Posterior vena cava (tissue), 2 donors: ENCODE measurements around the gene TTLL9. TPM values are rescaled to one million over a fixed set of nuclear protein-coding genes. Genes with fewer than 3 reads are reported as not detected.
"Not testable (repeated sequence)": the region's sequence is repeated elsewhere in the genome, so short reads cannot be mapped to it uniquely, and the experiment has no call there.

Source experiments
- DNase-seq: peaks from one replicate; pipeline ENCODE4 v3.0.0-alpha.2; 2020; ENCODE audit warnings: low spot score
- intact Hi-C, 2 donors: fragments of 100-400 bp; cut with DNase I; formaldehyde crosslinking; loops; one replicate each; pipeline versions ENCODE4 v1.14.1 to v1.14.2; 2022 to 2023
- long read RNA-seq, 2 donors: library from polyadenylated mRNA; unstranded; transcript quantifications; one replicate each; pipeline ENCODE4 v2.0.0, GENCODE V29; 2020 to 2021
- total RNA-seq, 2 donors: library from RNA; stranded (reverse); fragmentation: NEBNext Ultra II Directional; extraction: Animal tissue kit (Norgen Biotek cat#: 25700); gene quantifications; one replicate each; pipeline ENCODE4 v1.2.1, GENCODE V29; 2021
- donor health status: DM: yes; HTN: yes; CAD: no.
- donor health status: DM: yes; HTN: yes; CAD: no.

The TTLL9 gene, protein sequence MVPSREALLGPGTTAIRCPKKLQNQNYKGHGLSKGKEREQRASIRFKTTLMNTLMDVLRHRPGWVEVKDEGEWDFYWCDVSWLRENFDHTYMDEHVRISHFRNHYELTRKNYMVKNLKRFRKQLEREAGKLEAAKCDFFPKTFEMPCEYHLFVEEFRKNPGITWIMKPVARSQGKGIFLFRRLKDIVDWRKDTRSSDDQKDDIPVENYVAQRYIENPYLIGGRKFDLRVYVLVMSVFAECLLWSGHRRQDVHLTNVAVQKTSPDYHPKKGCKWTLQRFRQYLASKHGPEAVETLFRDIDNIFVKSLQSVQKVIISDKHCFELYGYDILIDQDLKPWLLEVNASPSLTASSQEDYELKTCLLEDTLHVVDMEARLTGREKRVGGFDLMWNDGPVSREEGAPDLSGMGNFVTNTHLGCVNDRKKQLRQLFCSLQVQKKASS
- total RNA-seq: under 1 TPM; 0.14 to 0.19 TPM
- long read RNA-seq, donor 1: 0 reads
- long read RNA-seq, donor 2: 0 reads

- no peak for DNase-seq
Measured at GRCh38 chr20:31869942-31870725, at the start of gene TTLL9, which contains the start of gene DUSP15. Gene TTLL9, plus strand, starts transcription at chr20:31870634. Its CDS starts 493 bp downstream, at chr20:31871127. Gene DUSP15, minus strand, starts transcription at chr20:31870527. Its CDS starts 190 bp downstream, at chr20:31870337.

DNA sequence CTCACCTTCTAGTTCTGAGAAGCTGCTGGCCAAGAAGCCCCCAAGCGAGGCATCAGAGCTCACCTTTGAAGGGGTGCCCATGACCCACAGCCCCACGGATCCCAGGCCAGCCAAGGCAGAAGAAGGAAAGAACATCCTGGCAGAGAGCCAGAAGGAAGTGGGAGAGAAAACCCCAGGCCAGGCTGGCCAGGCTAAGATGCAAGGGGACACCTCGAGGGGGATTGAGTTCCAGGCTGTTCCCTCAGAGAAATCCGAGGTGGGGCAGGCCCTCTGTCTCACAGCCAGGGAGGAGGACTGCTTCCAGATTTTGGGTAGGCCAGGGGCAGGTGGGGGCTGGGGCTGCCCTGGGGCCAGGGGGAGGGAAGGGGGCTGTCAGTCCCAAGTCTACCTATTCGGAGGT is 49.0 kb upstream of the TTLL9 start:
- no peak for DNase-seq
- intact Hi-C loops: loop anchor here in 1 of 2 donors (5.0 kb wide), 2 partner anchors 141 to 211 kb away; no protein-coding TSS in a partner anchor

More at GRCh38 chr20:31869942-31870725, at the start of gene TTLL9, which contains the start of gene DUSP15:
- intact Hi-C loops: no loop called here

DNA sequence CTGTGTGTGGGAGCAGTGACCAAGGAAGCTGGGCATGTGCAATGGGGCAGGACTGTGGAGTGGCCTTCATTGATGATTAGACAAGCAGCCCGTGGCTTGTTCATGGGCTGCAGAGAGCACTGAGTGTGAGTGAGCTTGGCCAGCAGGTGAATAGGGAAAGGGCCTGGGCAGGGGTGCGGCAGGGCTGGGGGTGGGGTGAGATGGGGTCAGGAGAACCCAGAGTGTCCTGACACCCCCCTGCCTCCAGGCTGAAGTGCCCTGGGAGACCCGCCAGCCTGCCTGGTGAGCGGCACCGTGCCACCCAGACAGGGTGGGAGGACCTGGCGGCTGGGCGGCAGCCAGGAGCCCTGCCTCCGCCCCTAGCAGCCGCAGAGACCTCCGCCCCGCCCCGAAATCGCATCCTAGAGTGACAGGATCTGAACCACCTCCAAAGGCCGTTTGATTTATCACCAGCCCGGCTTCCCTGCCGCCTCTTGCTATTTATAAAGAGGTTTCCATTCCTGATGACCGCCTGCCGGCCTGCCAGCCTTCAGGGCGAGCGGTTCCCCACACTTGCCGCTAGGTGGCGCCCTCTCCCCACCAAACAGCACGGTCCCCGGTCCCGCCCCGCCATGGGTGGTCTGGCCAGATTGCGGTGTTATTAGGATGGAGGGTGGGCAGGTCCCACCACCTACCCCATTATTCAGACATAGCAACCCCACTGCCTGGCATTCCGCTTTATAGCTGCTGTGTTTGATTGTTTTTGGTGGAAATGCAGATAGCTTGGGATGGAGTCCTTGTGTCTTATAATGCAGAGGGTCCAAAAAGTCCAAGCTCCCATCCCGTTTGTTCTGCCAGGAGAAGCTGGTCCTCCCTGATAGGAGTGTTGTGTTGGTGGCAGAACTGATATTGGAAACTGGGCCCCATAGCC is 47.8 kb upstream of the TTLL9 start:
- intact Hi-C loops: loop anchor here (2.0 to 5.0 kb wide), 3 partner anchors 140 to 210 kb away; no protein-coding TSS in a partner anchor
- peak; percentile 95 for DNase-seq

DNA sequence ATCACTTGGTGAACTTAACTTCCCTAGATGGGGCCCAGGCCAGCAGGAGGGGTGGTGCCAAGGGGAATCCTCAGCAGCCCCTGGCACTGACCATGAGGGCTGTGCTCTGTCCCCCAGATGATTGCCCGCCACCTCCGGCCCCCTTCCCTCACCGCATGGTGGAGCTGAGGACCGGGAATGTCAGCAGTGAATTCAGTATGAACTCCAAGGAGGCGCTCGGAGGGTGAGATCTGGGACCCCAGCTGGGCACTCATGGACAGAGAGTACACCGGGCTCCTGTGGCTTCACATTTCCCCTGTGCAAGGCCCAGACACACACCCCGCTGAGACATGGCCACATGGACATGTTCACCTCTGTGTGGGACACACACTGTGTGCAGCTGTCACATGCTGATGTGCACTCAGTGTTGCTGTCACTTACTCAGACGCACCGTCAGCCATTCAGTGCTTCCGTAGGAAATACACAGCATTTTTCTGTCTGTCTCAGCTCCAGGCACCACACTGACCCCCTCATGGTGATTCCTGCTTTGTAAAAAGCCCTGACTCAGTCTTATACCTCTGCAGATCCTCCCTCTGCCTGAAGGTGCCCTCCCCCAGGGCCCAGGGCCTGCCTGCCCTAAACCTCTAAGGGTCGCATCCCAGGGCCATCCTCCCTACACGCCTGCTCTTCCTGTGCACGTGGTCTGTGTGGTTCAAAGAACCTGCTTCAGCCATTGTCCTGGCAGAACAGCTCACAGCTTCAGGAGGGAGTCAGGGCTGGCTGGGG is 46.9 kb upstream of the TTLL9 start:
- intact Hi-C loops: loop anchor here (2.0 to 5.0 kb wide), 3 partner anchors 139 to 209 kb away; no protein-coding TSS in a partner anchor

DNA sequence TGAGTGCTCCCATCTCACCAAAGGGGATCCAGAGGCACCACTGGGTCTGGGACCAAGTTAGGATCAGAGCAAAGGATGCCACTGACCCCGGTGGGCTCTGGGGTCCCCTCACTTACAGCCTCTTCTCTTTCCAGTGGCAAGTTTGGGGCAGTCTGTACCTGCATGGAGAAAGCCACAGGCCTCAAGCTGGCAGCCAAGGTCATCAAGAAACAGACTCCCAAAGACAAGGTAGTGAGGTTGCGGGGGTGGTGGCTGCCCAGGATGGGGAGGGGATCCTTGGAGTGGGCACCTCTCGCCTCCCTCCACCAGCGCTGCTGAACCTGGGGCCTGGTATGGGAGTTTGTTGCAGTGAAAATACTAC is 46.3 kb upstream of the TTLL9 start:
- peak; percentile 38 for DNase-seq
- intact Hi-C loops: loop anchor here in 1 of 2 donors (5.0 kb wide), 2 partner anchors 138 to 208 kb away; no protein-coding TSS in a partner anchor

More for the DNA sequence above, 46.9 kb upstream of the TTLL9 start:
- DNase-seq: peak; percentile 64

- intact Hi-C loops: loop anchor here in 1 of 2 donors (5.0 kb wide), 2 partner anchors 138 to 208 kb away; no protein-coding TSS in a partner anchor
- peak; percentile 41 for DNase-seq
Measured at GRCh38 chr20:31824554-31825313, 45.7 kb upstream of the TTLL9 start.

GRCh38 chr20:31826074-31826473 is 44.4 kb upstream of the TTLL9 start:
- DNase-seq: no peak
- intact Hi-C loops: no loop called here

DNA sequence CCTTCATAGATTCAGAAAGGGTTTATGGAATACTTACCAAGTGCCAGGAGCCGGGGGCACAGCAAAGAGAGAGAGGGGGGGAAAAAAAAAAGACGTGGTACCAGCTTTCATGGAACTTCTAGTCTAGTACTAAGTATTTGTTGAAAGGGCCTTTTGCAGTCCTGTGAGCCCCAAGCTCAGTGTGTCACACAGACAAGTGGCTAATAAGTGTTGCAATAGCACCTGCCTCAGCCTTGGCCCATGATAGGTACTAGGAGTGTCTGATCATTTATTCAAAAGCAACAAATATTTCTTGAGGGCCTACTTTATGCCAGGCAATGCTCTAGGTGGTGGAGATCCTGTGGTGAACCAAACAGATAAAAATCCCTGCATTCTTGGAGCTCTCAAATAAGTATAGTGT is 43.4 kb upstream of the TTLL9 start:
- no peak for DNase-seq
- intact Hi-C loops: no loop called here

- DNase-seq, intact Hi-C loops: not testable (repeated sequence)
Measured at GRCh38 chr20:31828016-31828415, 42.4 kb upstream of the TTLL9 start.

- intact Hi-C loops: no loop called here
- no peak for DNase-seq
Measured at GRCh38 chr20:31829731-31830130, 40.7 kb upstream of the TTLL9 start.

DNA sequence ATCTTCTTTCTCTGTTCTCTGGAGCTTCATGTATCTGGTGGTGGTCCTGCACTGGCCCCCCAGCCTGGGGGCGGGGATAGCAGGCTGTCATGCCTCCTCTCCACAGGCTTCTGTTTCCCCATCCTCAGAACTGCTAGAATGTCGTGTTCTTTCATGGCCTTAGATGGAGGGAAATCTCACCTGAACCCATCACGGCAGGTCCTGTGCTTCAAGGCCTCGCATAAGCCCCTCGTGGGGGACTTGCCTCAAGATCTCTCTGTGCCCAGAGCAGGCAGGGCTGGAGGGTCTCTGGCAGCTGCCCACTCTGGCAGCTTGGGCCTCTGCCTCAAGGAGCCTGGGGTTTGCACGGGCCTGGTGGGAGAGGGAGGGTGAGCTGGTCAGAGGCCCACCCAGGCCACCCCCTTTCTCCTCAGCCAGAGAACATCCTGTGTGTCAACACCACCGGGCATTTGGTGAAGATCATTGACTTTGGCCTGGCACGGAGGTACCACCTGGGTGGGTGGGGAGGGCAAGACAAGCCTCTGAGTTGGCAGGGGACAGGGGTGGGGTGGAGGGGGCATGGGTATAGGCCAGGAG is 39.9 kb upstream of the TTLL9 start:
- intact Hi-C loops: no loop called here
- no peak for DNase-seq

DNA sequence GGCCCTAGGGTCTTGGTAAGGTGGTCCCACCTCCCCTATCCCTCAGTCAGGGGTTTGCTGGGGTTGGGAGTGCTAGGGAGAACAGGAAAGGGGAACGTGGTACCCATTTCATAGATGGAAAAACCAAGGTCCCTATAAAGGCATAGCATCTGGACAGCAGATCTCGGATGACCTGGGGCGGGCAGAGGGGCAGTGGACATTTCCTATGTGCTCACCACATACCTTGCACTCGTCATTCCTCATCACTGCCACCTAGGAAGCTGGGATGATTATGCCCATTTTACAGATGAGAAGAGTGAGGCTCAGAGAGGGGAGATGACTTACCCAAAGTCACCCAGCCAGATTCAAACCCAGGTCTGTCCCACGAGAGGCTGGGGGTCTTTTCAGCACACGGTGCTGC is 39.2 kb upstream of the TTLL9 start:
- no peak for DNase-seq
- intact Hi-C loops: no loop called here

GRCh38 chr20:31831771-31832306 is 38.6 kb upstream of the TTLL9 start:
- DNase-seq: no peak
- intact Hi-C loops: no loop called here

DNA sequence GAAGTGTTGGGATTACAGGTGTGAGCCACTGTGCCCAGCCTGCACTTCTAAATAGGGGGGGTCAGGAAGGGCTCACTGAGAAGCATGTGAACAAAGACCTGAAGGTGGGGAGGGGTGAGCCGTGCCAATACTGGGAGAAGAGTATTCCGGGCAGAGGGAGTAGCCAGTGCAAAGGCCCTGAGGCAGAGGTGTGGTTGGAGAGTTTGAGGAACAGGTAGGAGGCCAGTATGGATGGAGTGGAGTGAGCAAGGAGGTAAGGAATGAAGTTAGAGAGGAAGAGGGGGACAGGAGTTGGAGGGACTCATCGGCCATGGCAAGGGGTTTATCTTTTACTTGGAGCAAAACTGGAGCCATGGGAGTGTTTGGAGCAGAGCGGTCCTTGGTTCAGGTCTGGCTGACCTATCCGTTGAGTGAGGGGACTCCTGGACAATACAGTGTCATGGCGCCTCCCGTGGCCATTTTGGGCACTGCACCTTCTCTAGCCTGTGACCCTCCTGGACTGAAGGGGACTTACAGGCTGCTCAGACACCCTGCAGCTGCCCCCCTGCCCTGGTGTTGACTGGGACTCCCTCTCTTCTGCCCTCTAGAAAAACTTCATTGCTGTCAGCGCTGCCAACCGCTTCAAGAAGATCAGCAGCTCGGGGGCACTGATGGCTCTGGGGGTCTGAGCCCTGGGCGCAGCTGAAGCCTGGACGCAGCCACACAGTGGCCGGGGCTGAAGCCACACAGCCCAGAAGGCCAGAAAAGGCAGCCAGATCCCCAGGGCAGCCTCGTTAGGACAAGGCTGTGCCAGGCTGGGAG is 37.1 kb upstream of the TTLL9 start:
- intact Hi-C loops: no loop called here
- no peak for DNase-seq

- intact Hi-C loops: no loop called here
Measured at GRCh38 chr20:31833931-31834521, 36.4 kb upstream of the TTLL9 start.

More at GRCh38 chr20:31833931-31834521, 36.4 kb upstream of the TTLL9 start:
- no peak for DNase-seq
